Fibroblast of lung (primary cell): Measurements from ENCODE around the gene HCLS1. TPM values are rescaled to one million over a fixed set of nuclear protein-coding genes. Genes with fewer than 3 reads are reported as not detected.
"Not testable (repeated sequence)": the region's sequence is repeated elsewhere in the genome, so short reads cannot be mapped to it uniquely, and the experiment has no call there.

ENCODE experiments used
- DNase-seq, 2 donors: peaks; one replicate each; pipeline versions ENCODE4 v3.0.0 to v3.0.0-alpha.2; 2010; ENCODE audit warnings: low read depth in 2 of 2
- H2AFZ ChIP-seq: 2 replicates; pipeline ENCODE4 v1.5.1; 2012; ENCODE audit warnings: low read length, control low read depth, inconsistent platforms
- H3K27ac ChIP-seq: 2 replicates; pipeline ENCODE4 v1.5.1; 2011; ENCODE audit warnings: low read length, control low read depth; ENCODE audit not compliant: insufficient read depth
- H3K27me3 ChIP-seq: 2 replicates; pipeline ENCODE4 v1.5.1; 2011; ENCODE audit warnings: mild to moderate bottlenecking, low read length; ENCODE audit not compliant: control insufficient read depth, insufficient read depth
- H3K36me3 ChIP-seq: 2 replicates; pipeline ENCODE4 v1.5.1; 2011; ENCODE audit warnings: low read length; ENCODE audit not compliant: control insufficient read depth, insufficient read depth
- H3K4me1 ChIP-seq: 2 replicates; pipeline ENCODE4 v1.5.1; 2011; ENCODE audit warnings: low read length; ENCODE audit not compliant: control insufficient read depth, insufficient read depth; ENCODE audit errors: extremely low read depth
- H3K4me2 ChIP-seq: 2 replicates; pipeline ENCODE4 v1.5.1; 2011; ENCODE audit warnings: low read length, control low read depth; ENCODE audit not compliant: insufficient read depth; ENCODE audit errors: extremely low read depth
- H3K4me3 ChIP-seq, 4 experiments: fragments of 200-600 bp in 1 of 4; sonication (generic) in 1 of 4; replicated peaks in 1 of 4; 2 replicates each; pipeline ENCODE4 v1.5.1; 2011 to 2016; ENCODE audit warnings: low read length in 4 of 4, low read depth in 3 of 4, mild to moderate bottlenecking in 3 of 4, control low read depth in 2 of 4, inconsistent platforms in 1 of 4, mixed read lengths in 1 of 4; ENCODE audit not compliant: insufficient read depth in 1 of 4; ENCODE audit errors: control extremely low read depth in 1 of 4
- H3K79me2 ChIP-seq: 2 replicates; pipeline ENCODE4 v1.5.1; 2012; ENCODE audit warnings: mild to moderate bottlenecking, low read length, inconsistent platforms; ENCODE audit not compliant: control insufficient read depth, insufficient read depth
- H3K9ac ChIP-seq: 2 replicates; pipeline ENCODE4 v1.5.1; 2011; ENCODE audit warnings: mild to moderate bottlenecking, low read length, control low read depth; ENCODE audit not compliant: insufficient read depth
- H3K9me3 ChIP-seq: 2 replicates; pipeline ENCODE4 v1.5.1; 2012; ENCODE audit warnings: low read depth, low read length; ENCODE audit not compliant: control insufficient read depth, insufficient read depth
- H4K20me1 ChIP-seq: 2 replicates; pipeline ENCODE4 v1.5.1; 2011; ENCODE audit warnings: low read length; ENCODE audit not compliant: control insufficient read depth, insufficient read depth; ENCODE audit errors: extremely low read depth
- EZH2 ChIP-seq: IDR thresholded peaks from 2 replicates; pipeline ENCODE4 v1.5.1; 2012; ENCODE audit warnings: low read length, control low read depth, mild to moderate bottlenecking; ENCODE audit errors: missing control alignments
- polyA plus RNA-seq, 2 donors: library from polyadenylated mRNA; depleted of rRNA in 1 of 2; stranded (reverse) in 1 of 2; unstranded in 1 of 2; fragments of >200 nt; gene quantifications; 2 replicates each; pipeline ENCODE4 v1.2.1, GENCODE V29; 2011 to 2012; ENCODE audit warnings: missing spikeins in 1 of 2
- total RNA-seq: library from RNA; depleted of rRNA; stranded (reverse); fragments of >200 nt; gene quantifications from 2 replicates; pipeline ENCODE4 v1.2.1, GENCODE V29; 2014
- TF ChIP-seq, protein P1 (sequence below), 2 donors: IDR thresholded peaks in 1 of 2; conservative IDR thresholded peaks in 1 of 2; 1 replicate in 1 of 2; 2 replicates in 1 of 2; pipeline ENCODE4 v1.5.1; 2011 to 2012; ENCODE audit warnings: low read length in 2 of 2, control low read depth in 1 of 2, inconsistent platforms in 1 of 2, low read depth in 1 of 2, mild to moderate bottlenecking in 1 of 2

The HCLS1 gene
- total and polyA plus RNA-seq, 2 donors (not counting 1 experiment from before 2014, with no cell fraction given): 0.66 to 7.7 TPM

DNA sequence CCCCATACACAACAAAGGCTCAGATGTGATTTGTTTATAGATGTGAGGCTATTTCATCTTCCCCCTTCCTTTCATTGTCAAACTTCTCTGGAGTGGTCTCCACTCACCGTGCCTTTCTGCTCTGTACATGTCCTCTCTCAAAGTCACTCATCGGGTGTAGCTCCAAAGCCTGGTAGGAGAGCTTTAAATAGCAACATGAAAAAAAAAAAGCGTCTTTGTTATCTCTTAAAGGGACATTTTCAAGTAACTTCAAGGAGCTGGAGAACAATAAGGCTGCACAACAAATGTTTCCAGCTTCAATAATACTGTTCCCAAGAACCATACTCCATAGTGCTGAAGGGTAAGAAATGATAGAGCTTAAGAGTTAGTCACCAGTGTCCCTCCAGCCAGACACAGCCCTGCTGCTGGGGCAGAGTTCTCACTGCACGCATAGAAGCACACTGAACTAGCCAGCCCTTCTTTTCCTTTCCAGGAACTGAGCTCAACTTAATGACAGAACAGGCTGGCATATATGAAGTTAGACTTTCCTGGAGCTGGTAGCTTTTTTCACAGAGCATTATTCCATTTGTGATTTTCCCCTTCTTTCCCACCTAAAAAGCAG is 59.4 kb downstream of the HCLS1 start:
- H3K27me3 ChIP-seq: no peaks in the 10 kb centered on the region
- no peaks in the 10 kb centered on the region for H3K36me3 ChIP-seq
- H2AFZ ChIP-seq: no peak overlapping the region
- no peak overlapping the region for H3K27ac ChIP-seq
- no peaks in the 10 kb centered on the region for H3K9me3 ChIP-seq
- H3K4me2 ChIP-seq: no peak overlapping the region
- H3K4me3 ChIP-seq: no peak overlapping the region
- DNase-seq: no peak
- H3K79me2 ChIP-seq: no peaks in the 10 kb centered on the region
- TF ChIP-seq, protein P1, sequence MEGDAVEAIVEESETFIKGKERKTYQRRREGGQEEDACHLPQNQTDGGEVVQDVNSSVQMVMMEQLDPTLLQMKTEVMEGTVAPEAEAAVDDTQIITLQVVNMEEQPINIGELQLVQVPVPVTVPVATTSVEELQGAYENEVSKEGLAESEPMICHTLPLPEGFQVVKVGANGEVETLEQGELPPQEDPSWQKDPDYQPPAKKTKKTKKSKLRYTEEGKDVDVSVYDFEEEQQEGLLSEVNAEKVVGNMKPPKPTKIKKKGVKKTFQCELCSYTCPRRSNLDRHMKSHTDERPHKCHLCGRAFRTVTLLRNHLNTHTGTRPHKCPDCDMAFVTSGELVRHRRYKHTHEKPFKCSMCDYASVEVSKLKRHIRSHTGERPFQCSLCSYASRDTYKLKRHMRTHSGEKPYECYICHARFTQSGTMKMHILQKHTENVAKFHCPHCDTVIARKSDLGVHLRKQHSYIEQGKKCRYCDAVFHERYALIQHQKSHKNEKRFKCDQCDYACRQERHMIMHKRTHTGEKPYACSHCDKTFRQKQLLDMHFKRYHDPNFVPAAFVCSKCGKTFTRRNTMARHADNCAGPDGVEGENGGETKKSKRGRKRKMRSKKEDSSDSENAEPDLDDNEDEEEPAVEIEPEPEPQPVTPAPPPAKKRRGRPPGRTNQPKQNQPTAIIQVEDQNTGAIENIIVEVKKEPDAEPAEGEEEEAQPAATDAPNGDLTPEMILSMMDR (conservative IDR thresholded peaks at IDR 0.05 in 1 of 2, IDR thresholded peaks at IDR 0.05 in 1 of 2; ENCODE audit: low read depth in 1 of 2, low read length in 2 of 2): no peak
- TF ChIP-seq EZH2: no peak
- H3K9ac ChIP-seq: no peak overlapping the region
- no peaks in the 10 kb centered on the region for H4K20me1 ChIP-seq
- no peaks in the 10 kb centered on the region for H3K4me1 ChIP-seq

DNA sequence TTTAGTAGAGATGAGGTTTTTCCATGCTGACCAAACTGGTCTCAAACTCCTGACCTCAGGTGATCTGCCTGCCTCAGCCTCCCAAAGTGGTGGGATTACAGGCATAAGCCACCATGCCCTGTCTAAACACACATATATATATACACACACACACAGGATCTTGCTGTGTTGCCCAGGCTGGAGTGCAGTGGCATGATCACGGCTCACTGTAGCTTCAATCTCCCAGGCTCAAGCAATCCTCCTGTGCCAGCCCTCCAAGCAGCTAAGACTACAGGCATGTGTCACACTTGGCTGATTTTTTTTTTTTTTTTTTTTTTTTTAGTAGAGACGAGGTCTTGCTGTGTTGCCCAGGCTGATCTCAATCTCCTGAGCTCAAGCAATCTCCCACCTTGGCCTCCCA is 60.8 kb downstream of the HCLS1 start:
- DNase-seq, H4K20me1 ChIP-seq, H2AFZ ChIP-seq, H3K4me2 ChIP-seq, H3K27ac ChIP-seq, H3K9me3 ChIP-seq, H3K4me3 ChIP-seq, H3K9ac ChIP-seq, H3K27me3 ChIP-seq, H3K36me3 ChIP-seq, H3K4me1 ChIP-seq, H3K79me2 ChIP-seq: not testable (repeated sequence)

DNA sequence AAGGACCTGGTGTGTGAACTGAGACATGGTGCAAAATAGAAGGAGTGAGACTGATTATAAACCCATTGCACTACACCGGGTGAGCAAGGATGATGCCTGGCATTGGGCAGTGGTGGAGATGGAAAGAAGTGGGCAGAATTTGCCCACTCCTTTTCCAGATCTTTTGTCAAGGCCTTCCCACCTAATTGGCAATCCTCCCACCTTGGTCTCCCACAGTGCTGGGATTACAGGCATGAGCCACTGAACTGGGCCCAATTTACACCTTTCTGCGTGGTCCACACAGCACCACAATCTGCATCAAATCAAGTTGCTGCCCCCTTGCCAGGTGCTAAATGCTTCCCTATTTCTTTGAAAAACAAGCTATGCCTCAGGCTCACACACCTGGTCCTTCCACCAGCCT is 62.1 kb downstream of the HCLS1 start:
- no peak overlapping the region for H3K4me2 ChIP-seq
- H3K9ac ChIP-seq: no peak overlapping the region
- H3K4me3 ChIP-seq: no peak overlapping the region
- H4K20me1 ChIP-seq: no peaks in the 10 kb centered on the region
- H2AFZ ChIP-seq: no peak overlapping the region
- no peak for DNase-seq
- no peaks in the 10 kb centered on the region for H3K27me3 ChIP-seq
- H3K36me3 ChIP-seq: no peaks in the 10 kb centered on the region
- H3K79me2 ChIP-seq: no peaks in the 10 kb centered on the region
- TF ChIP-seq, protein P1 (conservative IDR thresholded peaks at IDR 0.05 in 1 of 2, IDR thresholded peaks at IDR 0.05 in 1 of 2; ENCODE audit: low read depth in 1 of 2, low read length in 2 of 2): no peak
- TF ChIP-seq EZH2: no peak
- no peak overlapping the region for H3K27ac ChIP-seq
- H3K9me3 ChIP-seq: no peaks in the 10 kb centered on the region
- no peaks in the 10 kb centered on the region for H3K4me1 ChIP-seq
